ENCODE data around the gene ERGIC2. TPM values are rescaled to one million over a fixed set of nuclear protein-coding genes. Genes with fewer than 3 reads are reported as not detected.
"Not testable (repeated sequence)": the region's sequence is repeated elsewhere in the genome, so short reads cannot be mapped to it uniquely, and the experiment has no call there.

ERGIC2 gene
- total RNA-seq, 1 donor from 2014 or later: 157 TPM

DNA sequence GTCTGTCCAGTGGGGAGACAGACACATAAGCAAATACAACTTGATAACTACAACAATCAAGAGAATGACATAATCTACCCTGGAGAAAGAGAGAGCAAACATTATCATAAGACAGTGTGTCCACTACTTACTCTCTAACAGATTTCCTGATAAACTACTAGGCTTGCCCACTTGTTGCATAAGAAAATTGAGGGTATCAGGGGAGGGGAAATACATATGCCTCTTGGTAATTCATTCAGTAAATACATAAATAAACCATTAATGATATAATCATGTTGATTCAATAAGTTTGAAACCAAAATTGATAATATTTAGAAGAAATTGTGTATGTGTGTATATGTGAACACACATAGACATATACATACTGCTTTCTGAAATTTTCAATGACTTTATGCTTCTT is 76.6 kb downstream of the ERGIC2 start:
- no peak for DNase-seq (ENCODE audit: low read depth)

GRCh38 chr12:29301114-29301513 is 79.9 kb downstream of the ERGIC2 start:
- no peak for DNase-seq (ENCODE audit: low read depth)

- no peak for DNase-seq (ENCODE audit: low read depth)
Measured at GRCh38 chr12:29299633-29300032, 81.3 kb downstream of the ERGIC2 start.

DNA sequence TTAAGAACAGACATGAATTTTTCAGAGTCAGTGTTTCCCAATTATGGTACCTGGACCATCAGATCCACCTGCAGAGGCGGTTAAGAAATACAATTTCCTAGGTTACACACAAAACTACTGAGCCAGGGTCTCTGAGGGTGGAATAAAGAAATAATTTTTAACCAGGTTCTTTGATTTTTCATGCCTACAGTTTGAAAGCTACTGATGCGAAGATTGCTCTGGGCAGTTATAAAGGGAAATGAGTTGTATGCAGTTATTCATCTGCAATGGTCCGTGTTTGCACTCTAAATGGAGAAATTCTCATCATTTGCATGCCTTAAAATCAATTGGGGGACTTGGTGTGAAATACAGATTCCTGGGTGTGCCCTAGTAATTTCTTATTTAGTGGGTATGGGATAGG is 89.7 kb downstream of the ERGIC2 start:
- no peak for DNase-seq (ENCODE audit: low read depth)

DNA sequence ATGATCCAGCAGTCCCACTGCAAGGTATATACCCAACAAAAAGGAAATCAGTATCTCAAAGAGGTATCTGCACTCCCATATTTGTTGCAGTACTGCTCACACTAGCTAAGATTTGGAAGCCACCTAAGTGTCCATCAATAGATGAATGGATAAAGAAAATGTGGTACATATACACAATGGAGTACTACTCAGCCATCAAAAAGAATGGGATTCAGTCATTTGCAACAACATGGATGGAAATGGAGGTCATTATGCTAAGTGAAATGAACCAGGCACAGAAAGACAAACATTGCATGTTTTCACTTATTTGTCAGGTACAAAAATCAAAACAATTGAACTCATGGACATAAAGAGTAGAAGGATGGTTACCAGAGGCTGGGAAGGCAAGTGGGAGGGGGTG is 90.5 kb downstream of the ERGIC2 start:
- DNase-seq (ENCODE audit: low read depth): not testable (repeated sequence)

DNA sequence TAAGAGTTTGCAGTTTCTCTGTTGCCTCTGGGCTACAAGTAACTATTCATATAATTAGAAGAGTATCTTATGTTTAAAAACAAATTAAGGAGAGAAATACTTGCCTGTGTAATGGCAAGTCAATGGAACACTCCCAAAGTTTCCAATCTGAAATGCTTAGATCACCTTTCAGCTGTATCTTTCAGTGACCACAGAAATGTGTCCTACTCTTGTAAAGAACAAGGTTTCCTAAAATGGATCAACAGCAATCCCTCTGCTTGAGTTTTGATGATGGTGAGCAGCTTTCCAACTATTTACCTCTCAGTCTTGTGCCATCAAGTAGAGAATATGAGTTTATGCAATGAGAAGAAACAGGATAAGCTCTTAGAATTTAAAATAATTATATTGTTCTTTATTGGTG is 92.9 kb downstream of the ERGIC2 start:
- DNase-seq (ENCODE audit: low read depth): peak; percentile 11

DNA sequence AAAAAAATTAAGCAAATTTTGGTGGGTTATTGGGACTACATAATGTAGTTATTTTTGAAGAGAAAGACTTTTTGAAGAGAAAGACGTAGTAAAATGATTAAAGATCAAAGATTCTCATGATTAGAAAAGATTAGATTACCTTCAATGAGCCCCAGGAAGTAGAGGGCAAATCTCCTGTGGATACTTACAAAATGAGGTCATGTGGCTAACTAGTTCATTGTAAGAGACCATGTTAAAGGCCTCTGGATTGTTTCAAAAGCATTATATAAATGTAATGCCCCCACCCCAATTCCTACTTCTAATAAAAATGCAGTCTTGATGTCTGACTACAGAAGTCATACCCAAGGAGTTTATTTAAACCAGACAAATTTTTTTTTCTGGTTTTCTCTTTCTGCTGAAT is 93.3 kb downstream of the ERGIC2 start:
- no peak for DNase-seq (ENCODE audit: low read depth)

Other genes starting within 250 kb of the ERGIC2 start
- 0.08 TPM in 1 of 2 replicates, not detected in the other for gene FAR2, start 231.9 kb downstream of the ERGIC2 start, total RNA-seq
- gene OVCH1, start 116.5 kb upstream of the ERGIC2 start, total RNA-seq: 0.10 and 0.64 TPM in 2 replicates

Measured in myocyte (in vitro differentiated cells).